Lower leg skin (tissue), 4 donors: ENCODE data around the gene FAM174C. TPM values are rescaled to one million over a fixed set of nuclear protein-coding genes. Genes with fewer than 3 reads are reported as not detected.

Experiments
- DNase-seq, 2 donors: peaks; one replicate each; pipeline ENCODE4 v3.0.0-alpha.2; 2019; ENCODE audit warnings: low spot score in 2 of 2
- H3K4me3 ChIP-seq: fragments of 200-600 bp; sonication (generic); 2 replicates; pipeline ENCODE4 v1.5.1; 2017; ENCODE audit warnings: mild to moderate bottlenecking, low read depth; ENCODE audit not compliant: poor library complexity, severe bottlenecking
- CTCF ChIP-seq, 3 donors: fragments of 450-650 bp; IDR thresholded peaks; one replicate each; pipeline ENCODE4 v1.5.1; 2016; ENCODE audit warnings: antibody characterized with exemption in 3 of 3, mild to moderate bottlenecking in 3 of 3, moderate library complexity in 2 of 3
- POLR2A ChIP-seq, 2 donors: fragments of 450-650 bp; IDR thresholded peaks; one replicate each; pipeline ENCODE4 v1.6.1; 2016 to 2017; ENCODE audit warnings: antibody characterized with exemption in 2 of 2, mild to moderate bottlenecking in 1 of 2, moderate library complexity in 1 of 2
- WGBS, 2 donors: methylation state at CpG; one replicate each; pipeline ENCODE4 v1.1.5; 2018; 5-methylcytosine and 5-hydroxymethylcytosine counted together
- intact Hi-C: fragments of 100-400 bp; cut with DNase I; formaldehyde crosslinking; loops from one replicate; pipeline ENCODE4 v1.15.0; 2023; ENCODE audit warnings: low total_unique reads
- total RNA-seq, 4 donors: library from RNA; depleted of rRNA; stranded (reverse); fragments of >200 nt; gene quantifications; one replicate each; pipeline ENCODE4 v1.1.0, GENCODE V29; 2016

The FAM174C gene
- total RNA-seq, 4 donors from 2014 or later, result 66.3 to 74.1 (median 68.8) TPM

GRCh38 chr19:1237027-1237659 is 38.2 kb upstream of the FAM174C start:
- H3K4me3 ChIP-seq, result peak overlapping the region; percentile 4
- WGBS, 2 donors, result 0% methylated on average over 41 to 46 of the region's 60 CpGs
- intact Hi-C loops, result no loop called here
- DNase-seq, result no peak
- TF ChIP-seq CTCF (IDR thresholded peaks at IDR 0.05) (no peak), POLR2A (IDR thresholded peaks at IDR 0.05) (no peak)

- TF ChIP-seq POLR2A (IDR thresholded peaks at IDR 0.05) (no peak), CTCF (IDR thresholded peaks at IDR 0.05) (no peak)
- peak within 1 kb of the TSS; percentile 4 for H3K4me3 ChIP-seq
- intact Hi-C loops, result no loop called here
- DNase-seq, result no peak
- 0 to 1% methylated on average over 39 to 54 of the region's 87 CpGs for WGBS, 2 donors
These were observed 37.5 kb upstream of the FAM174C start, which contains the start of gene CBARP for GRCh38 chr19:1237754-1238368. Gene CBARP, minus strand, starts transcription at chr19:1238005. Its CDS starts 1,905 bp downstream, at chr19:1236100.

GRCh38 chr19:1238369-1239303 is 36.7 kb upstream of the FAM174C start:
- WGBS, 2 donors, result 63 to 65% methylated on average over 33 to 34 of the region's 34 CpGs
- intact Hi-C loops, result no loop called here
- H3K4me3 ChIP-seq, result no peak overlapping the region
- TF ChIP-seq POLR2A (IDR thresholded peaks at IDR 0.05), result no peak
- no peak for TF ChIP-seq CTCF (IDR thresholded peaks at IDR 0.05)
- DNase-seq, result no peak

- no peak for DNase-seq
- 74 to 84% methylated on average over 11 of the region's 11 CpGs for WGBS, 2 donors
- intact Hi-C loops, result no loop called here
- no peak overlapping the region for H3K4me3 ChIP-seq
- TF ChIP-seq POLR2A (IDR thresholded peaks at IDR 0.05) (no peak), CTCF (IDR thresholded peaks at IDR 0.05) (no peak)
These were observed 35.9 kb upstream of the FAM174C start for GRCh38 chr19:1239420-1239795.

GRCh38 chr19:1239796-1240737 is 35.3 kb upstream of the FAM174C start:
- TF ChIP-seq CTCF (IDR thresholded peaks at IDR 0.05), result no peak
- no peak for TF ChIP-seq POLR2A (IDR thresholded peaks at IDR 0.05)
- peak; percentile 69 to 96 for DNase-seq
- WGBS, 2 donors, result 9 to 12% methylated on average over 36 to 81 of the region's 84 CpGs
- no peak overlapping the region for H3K4me3 ChIP-seq
- intact Hi-C loops, result no loop called here
